Fibroblast of skin of left biceps (primary cell): Measurements from ENCODE around the gene OR2W1.

Source experiments
- DNase-seq, 2 experiments: peaks; one replicate each; pipeline ENCODE4 v3.0.0-alpha.2; 2013; ENCODE audit warnings: low read depth in 2 of 2

The OR2W1 gene

GRCh38 chr6:28996844-28997510, 48.0 kb downstream of the OR2W1 start:
- no peak for DNase-seq

- no peak for DNase-seq
Observed at GRCh38 chr6:28995093-28995650, 49.8 kb downstream of the OR2W1 start.
